NCI-H446 treated with DMSO at 0.1 percent for 48 hours (cell line): Measurements from ENCODE around the gene APOL3.
"Not testable (repeated sequence)": the region's sequence is repeated elsewhere in the genome, so short reads cannot be mapped to it uniquely, and the experiment has no call there.

Source experiments
- DNase-seq: peaks from one replicate; lab custom pipeline; 2025; lab: John Stamatoyannopoulos, UW

The APOL3 gene

DNA sequence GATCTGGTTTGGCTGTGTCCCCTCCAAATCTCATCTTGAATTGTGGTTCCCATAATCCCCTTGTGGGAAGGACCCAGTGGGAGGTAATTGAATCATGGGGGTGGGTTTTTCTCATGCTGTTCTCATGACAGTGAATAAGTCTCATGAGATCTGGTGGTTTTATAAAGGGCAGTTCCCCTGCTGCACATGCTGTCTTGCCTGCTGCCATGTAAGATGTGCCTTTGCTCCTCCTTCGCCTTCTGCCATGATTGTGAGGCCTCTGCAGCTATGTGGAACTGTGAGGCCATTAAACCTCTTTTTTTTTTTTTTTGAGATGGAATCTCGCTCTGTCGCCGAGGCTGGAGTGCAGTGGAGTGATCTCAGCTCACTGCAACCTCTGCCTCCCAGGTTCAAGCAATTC, 59.6 kb downstream of the APOL3 start:
- DNase-seq = not testable (repeated sequence)

DNA sequence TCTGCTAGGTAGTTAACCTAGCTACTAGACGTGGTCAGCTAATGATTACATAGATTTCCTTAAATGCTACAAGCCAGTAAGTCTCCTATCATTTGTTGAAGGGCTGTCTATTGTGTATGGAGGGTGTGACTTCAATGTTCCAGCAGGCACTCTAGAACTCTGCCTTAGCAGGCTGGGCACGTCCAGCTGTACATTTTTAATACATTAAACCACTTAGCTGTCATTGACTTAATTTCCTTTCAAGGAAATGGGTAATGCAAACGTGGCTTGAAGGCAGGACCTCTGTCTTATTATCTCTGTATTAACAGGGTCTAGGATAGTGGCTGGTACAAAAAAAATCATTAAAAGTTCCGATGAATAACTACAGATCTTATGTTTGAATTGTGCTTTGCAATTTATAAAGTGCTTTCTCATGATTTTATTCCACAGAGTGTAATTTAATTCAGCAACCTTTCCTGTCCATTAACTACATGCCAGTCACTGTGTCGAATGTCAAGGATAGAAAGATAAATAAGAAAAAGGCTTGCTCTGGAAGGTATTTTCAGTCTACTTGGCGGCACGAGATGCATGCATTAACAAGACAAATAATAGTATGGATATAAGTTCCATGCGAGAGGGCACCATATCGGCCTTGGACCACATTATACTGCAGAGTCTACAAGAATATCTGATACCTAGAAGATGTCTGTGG, 60.3 kb downstream of the APOL3 start:
- no peak for DNase-seq

GRCh38 chr22:36099561-36099960, 61.0 kb downstream of the APOL3 start:
- DNase-seq = not testable (repeated sequence)

DNA sequence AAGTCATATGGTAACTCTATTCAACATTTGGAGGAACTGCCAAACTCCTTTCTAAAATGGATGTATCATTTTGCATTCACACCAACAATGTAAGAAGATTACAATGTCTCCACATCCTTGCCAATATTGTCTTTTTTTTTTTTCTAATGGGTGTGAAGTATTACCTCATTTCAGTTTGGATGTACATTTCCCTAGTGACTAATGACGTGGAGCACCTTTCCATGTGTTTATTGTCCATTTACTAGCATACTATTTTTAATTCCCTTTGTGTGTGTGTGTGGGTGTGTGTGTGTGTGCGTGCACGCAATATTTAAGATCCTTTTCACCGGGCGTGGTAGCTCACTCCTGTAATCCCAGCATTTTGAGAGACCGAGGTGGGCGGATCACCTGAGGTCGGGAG, 62.7 kb downstream of the APOL3 start:
- no peak for DNase-seq

DNA sequence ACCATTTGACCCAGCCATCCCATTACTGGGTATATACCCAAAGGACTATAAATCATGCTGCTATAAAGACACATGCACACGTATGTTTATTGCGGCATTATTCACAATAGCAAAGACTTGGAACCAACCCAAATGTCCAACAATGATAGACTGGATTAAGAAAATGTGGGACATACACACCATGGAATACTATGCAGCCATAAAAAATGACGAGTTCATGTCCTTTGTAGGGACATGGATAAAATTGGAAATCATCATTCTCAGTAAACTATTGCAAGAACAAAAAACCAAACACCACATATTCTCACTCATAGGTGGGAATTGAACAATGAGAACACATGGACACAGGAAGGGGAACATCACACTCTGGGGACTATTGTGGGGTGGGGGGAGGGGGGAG, 69.8 kb downstream of the APOL3 start:
- not testable (repeated sequence) for DNase-seq
